Measurements from ENCODE around the gene S1PR2.
"Not testable (repeated sequence)": the region's sequence is repeated elsewhere in the genome, so short reads cannot be mapped to it uniquely, and the experiment has no call there.

Gene S1PR2

DNA sequence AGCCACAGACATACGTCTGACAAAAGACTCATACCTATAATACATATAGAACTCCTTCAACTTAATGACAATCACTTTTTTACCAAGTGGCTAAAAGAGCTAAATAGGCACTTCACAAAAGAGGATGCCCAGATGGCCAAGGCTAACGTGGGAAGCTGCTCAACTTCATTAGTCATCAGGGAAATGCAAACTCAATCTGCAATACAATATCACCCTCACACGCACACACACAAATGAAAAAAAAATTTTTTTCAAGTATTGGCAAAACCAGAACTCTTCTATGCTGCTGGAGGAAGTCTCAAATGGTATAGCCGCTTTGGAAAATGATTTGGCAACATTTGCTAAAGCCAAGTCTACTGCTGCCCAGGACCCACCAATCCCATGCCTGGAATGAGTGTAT is 21.8 kb downstream of the S1PR2 start:
- no peaks in the 10 kb centered on the region for H3K27me3 ChIP-seq (ENCODE audit: control insufficient read depth, insufficient read depth, low read length)
- no peaks in the 10 kb centered on the region for H3K4me1 ChIP-seq (ENCODE audit: control insufficient read depth, insufficient read depth, low read length)
- H3K4me3 ChIP-seq (ENCODE audit: low read length): no peak overlapping the region
- H3K36me3 ChIP-seq (ENCODE audit: control insufficient read depth, insufficient read depth, low read length): no peaks in the 10 kb centered on the region
- no peak overlapping the region for H3K9ac ChIP-seq (ENCODE audit: low read length)
- H3K27ac ChIP-seq (ENCODE audit: low read depth, low read length): no peak overlapping the region

DNA sequence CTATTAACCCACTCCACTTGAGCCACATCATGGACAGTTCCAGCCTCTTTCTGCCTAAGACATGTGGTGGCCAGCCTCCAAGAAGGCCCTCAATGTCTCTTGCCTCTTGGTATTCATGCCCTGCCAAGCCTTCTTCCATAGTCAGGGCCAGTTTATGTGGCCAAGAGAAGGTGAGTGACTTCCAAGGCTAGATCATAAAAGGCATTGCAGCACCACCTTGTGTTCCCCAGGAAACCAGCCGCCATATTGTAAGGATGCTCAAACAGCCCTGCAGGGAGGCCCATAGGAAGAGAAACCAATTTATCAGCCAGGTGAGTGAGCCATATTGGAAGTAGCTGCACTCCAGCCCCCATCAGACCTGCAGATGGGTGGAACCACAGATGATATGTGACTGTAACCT is 24.1 kb downstream of the S1PR2 start:
- Histone ChIP-seq H3K27ac (ENCODE audit: low read depth, low read length) (no peak overlapping the region), H3K27me3 (ENCODE audit: control insufficient read depth, insufficient read depth, low read length) (no peaks in the 10 kb centered on the region)

DNA sequence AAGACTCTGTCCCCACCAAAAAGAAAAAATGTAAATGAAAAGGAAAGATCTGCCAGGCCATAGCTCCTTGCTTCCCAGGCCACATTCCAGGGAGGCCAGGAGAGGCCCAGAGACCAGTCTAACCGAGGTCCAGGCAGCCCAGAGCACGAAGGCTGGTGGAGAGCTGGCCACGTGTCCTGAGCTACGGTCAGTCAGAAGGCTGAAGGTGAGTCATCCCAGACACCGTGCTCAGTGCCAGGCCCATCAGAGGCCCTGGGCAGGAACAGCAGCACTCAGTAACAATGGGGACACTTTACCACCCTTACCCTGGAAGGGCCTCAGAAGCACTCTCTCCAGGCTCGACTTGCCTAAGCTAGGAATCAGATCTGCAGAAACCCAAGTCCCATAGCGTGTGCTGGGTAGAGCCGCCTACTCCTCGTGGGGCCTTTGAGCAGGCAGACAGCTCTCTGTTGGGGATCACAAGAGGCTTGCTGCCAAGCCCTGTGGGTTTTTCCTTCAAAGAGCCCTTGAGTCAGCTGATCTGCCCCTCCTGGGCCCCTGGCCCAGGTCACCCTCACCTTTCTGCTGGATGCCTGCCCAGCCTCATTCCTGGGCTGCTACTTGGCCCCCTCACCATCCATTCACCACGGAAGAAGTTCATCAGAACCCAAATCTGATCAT is 24.8 kb downstream of the S1PR2 start:
- Histone ChIP-seq H3K27ac (ENCODE audit: low read depth, low read length) (no peak overlapping the region), H3K36me3 (ENCODE audit: control insufficient read depth, insufficient read depth, low read length) (no peaks in the 10 kb centered on the region), H3K9ac (ENCODE audit: low read length) (no peak overlapping the region), H3K4me3 (ENCODE audit: low read length) (no peak overlapping the region), H3K27me3 (ENCODE audit: control insufficient read depth, insufficient read depth, low read length) (no peaks in the 10 kb centered on the region), H3K4me1 (ENCODE audit: control insufficient read depth, insufficient read depth, low read length) (no peaks in the 10 kb centered on the region)

More for the DNA sequence above, 24.1 kb downstream of the S1PR2 start:
- Histone ChIP-seq H3K4me1 (ENCODE audit: control insufficient read depth, insufficient read depth, low read length) (no peaks in the 10 kb centered on the region), H3K9ac (ENCODE audit: low read length) (no peak overlapping the region), H3K36me3 (ENCODE audit: control insufficient read depth, insufficient read depth, low read length) (no peaks in the 10 kb centered on the region), H3K4me3 (ENCODE audit: low read length) (no peak overlapping the region)

DNA sequence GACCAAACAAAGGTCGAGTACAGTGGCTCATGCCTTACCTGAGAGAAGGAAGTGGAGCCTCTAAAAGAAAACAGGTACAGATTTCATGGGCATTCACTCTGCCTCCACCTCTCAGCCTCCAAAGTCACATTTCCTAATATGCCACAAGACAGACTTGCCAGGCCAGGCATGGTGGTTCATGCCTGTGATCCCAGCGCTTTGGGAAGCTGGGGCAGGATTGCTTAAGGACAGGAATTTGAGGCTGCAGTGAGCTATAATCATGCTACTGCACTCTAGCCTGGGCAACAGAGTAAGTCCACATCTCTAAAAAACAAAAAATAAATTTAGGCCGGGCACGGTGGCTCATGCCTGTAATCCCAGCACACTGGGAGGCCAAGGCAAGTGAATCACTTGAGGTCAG is 25.5 kb downstream of the S1PR2 start:
- Histone ChIP-seq H3K27ac (ENCODE audit: low read depth, low read length) (no peak overlapping the region), H3K4me3 (ENCODE audit: low read length) (no peak overlapping the region), H3K27me3 (ENCODE audit: control insufficient read depth, insufficient read depth, low read length) (no peaks in the 10 kb centered on the region), H3K9ac (ENCODE audit: low read length) (no peak overlapping the region), H3K36me3 (ENCODE audit: control insufficient read depth, insufficient read depth, low read length) (no peaks in the 10 kb centered on the region), H3K4me1 (ENCODE audit: control insufficient read depth, insufficient read depth, low read length) (no peaks in the 10 kb centered on the region)

DNA sequence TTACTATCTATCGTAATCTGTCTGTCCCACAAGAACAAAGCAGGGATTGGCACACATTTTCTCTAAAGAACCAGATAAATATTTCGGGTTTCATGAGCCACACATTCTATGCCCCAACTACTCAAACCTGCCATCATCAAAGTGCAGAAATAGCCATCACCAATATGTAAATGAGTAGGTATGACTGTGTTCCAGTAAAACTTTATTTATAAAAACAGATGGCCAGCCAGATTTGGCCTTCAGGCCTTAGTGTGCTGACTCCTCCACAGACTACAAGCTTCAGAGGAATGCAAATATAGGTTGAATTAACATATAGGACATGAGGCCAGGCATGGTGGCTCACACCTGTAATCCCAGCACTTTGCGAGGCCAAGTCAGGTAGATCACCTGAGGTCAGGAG is 27.4 kb downstream of the S1PR2 start:
- no peak overlapping the region for H3K9ac ChIP-seq (ENCODE audit: low read length)
- no peak overlapping the region for H3K27ac ChIP-seq (ENCODE audit: low read depth, low read length)
- H3K4me3 ChIP-seq (ENCODE audit: low read length): no peak overlapping the region

DNA sequence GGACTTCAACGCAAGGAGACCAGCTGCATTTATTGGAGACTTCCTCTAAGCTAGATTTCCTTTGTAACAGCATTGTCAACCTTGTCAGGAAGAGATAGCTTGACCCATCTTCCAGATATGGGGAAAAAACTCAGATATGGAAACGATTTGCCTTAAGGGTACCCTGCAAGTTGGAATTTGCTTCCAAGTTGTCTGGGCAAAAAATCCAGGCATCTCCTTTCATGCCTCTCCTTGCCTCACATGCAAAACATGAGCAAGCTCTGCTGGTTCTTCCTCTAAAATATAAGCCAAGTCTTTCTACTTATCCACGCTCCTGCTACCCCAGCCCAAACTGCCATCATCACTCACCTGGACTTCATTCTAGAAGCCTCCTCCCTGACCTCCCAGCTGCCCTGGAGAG is 30.0 kb downstream of the S1PR2 start:
- Histone ChIP-seq H3K36me3 (ENCODE audit: control insufficient read depth, insufficient read depth, low read length) (no peaks in the 10 kb centered on the region), H3K27me3 (ENCODE audit: control insufficient read depth, insufficient read depth, low read length) (no peaks in the 10 kb centered on the region), H3K9ac (ENCODE audit: low read length) (no peak overlapping the region), H3K27ac (ENCODE audit: low read depth, low read length) (no peak overlapping the region), H3K4me3 (ENCODE audit: low read length) (no peak overlapping the region), H3K4me1 (ENCODE audit: control insufficient read depth, insufficient read depth, low read length) (no peaks in the 10 kb centered on the region)

More for the DNA sequence above, 27.4 kb downstream of the S1PR2 start:
- no peaks in the 10 kb centered on the region for H3K27me3 ChIP-seq (ENCODE audit: control insufficient read depth, insufficient read depth, low read length)
- H3K36me3 ChIP-seq (ENCODE audit: control insufficient read depth, insufficient read depth, low read length): no peaks in the 10 kb centered on the region
- H3K4me1 ChIP-seq (ENCODE audit: control insufficient read depth, insufficient read depth, low read length): no peaks in the 10 kb centered on the region

DNA sequence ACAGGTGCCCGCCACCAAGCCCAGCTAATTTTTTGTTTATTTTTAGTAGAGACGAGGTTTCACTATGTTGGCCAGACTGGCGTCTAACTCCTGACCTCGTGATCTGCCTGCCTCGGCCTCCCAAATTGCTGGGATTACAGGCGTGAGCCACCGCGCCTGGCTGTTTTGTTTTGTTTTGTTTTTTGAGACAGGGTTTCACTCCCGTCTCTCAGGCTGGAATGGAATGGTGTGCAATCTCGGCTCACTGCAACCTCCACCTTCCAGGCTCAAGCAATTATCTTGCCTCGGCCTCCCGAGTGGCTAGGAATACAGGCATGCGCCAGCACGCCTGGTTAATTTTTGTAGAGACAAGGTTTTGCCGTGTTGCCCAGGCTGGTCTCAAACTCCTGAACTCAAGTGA is 31.0 kb downstream of the S1PR2 start:
- not testable (repeated sequence) for H3K9ac ChIP-seq (ENCODE audit: low read length); H3K4me1 ChIP-seq (ENCODE audit: control insufficient read depth, insufficient read depth, low read length)

DNA sequence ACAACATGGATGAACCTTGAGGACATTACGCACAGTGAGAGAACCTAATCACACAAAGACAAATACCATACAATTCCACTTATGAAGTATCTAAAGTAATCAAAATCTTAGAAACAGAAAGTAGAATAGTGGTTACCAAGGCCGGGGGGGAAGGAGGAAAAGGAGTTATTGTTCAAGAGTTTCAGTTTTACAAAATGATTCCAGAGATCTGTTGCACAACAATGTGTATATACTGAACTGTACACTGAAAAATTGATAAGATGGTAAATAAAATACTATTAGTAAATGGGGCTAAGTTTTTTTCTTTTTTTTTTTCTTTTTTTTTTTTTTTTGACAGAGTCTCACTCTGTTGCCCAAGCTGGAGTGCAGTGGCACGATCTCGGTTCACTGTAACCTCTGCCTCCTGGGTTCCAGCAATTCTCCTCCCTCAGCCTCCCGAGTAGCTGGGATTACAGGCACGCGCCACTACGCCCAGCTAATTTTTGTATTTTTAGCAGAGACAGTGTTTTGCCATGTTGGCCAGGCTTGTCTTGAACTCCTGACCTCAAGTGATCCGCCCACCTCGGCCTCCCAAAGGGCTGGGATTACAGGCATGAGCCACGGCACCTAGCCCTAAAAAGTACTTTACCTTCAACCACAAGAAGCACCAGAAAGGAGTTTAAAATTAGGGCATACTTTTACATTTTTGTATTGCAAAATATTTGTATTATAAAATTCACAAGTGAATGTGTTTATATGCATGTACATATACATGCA is 32.1 kb downstream of the S1PR2 start:
- not testable (repeated sequence) for H3K36me3 ChIP-seq (ENCODE audit: control insufficient read depth, insufficient read depth, low read length); H3K27me3 ChIP-seq (ENCODE audit: control insufficient read depth, insufficient read depth, low read length); H3K9ac ChIP-seq (ENCODE audit: low read length); H3K27ac ChIP-seq (ENCODE audit: low read depth, low read length); H3K4me1 ChIP-seq (ENCODE audit: control insufficient read depth, insufficient read depth, low read length); H3K4me3 ChIP-seq (ENCODE audit: low read length)

More for the DNA sequence above, 31.0 kb downstream of the S1PR2 start:
- not testable (repeated sequence) for H3K36me3 ChIP-seq (ENCODE audit: control insufficient read depth, insufficient read depth, low read length); H3K27ac ChIP-seq (ENCODE audit: low read depth, low read length); H3K27me3 ChIP-seq (ENCODE audit: control insufficient read depth, insufficient read depth, low read length); H3K4me3 ChIP-seq (ENCODE audit: low read length)

DNA sequence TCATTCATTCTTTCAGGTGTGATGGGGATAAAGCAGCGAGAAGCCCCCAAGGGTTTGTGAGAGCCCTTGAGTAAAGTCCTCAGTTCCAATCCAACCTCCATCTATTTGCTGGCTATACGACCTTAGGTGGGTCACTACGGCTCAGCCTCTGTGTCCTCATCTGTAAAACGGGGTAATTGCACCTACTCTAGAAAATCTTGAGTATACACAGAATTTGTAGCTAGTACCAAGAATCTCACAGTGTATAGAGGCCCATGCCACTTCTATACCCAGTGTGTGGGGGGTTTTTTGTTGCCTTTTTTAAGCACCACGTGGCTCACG is 36.0 kb downstream of the S1PR2 start:
- no peaks in the 10 kb centered on the region for H3K27me3 ChIP-seq (ENCODE audit: control insufficient read depth, insufficient read depth, low read length)
- no peaks in the 10 kb centered on the region for H3K36me3 ChIP-seq (ENCODE audit: control insufficient read depth, insufficient read depth, low read length)
- peak overlapping the region; percentile 86 for H3K4me3 ChIP-seq (ENCODE audit: low read length)
- H3K27ac ChIP-seq (ENCODE audit: low read depth, low read length): no peak overlapping the region
- H3K9ac ChIP-seq (ENCODE audit: low read length): no peak overlapping the region
- H3K4me1 ChIP-seq (ENCODE audit: control insufficient read depth, insufficient read depth, low read length): peaks cover 4% of the 10 kb centered on the region

DNA sequence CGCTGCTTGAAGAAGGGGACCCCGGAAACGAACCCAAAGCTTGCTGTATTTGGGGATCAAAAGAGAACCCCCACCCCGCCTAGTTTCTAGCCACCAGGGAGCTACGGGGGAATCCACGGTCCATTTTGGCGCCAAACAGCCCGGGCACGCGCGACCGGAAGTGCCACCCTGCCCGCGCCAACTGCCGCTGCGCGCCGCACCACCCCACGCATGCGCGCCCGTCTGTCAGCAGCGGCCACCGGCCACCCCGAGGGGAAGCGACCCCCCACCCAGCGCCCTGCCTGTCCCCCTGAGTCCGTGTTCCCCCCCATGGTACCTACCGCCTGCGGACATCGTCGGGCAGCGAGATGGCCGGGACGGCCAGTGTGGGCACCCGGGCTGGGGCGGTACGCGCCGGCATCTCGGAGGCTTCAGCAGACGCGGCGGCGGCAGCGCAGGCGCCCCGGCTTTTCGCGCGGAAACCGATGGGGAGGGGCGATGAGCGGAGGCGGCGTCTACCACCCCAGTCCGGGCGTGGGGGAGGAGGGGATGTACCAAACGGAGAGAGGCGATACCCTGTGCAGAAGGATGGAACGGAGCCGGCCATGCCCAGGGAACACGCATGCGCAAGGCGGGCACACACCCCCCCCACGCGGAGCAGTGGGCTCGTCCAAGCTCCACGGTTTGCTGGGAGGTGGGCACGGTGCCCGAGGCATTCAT is 36.5 kb downstream of the S1PR2 start, which contains the start of gene DNMT1:
Gene DNMT1, minus strand, starts transcription at position 454 of the 699 bp plus-strand sequence. Its CDS starts 54 bp downstream, at position 400.
- H3K27ac ChIP-seq (ENCODE audit: low read depth, low read length): peak within 1 kb of the TSS; percentile 84
- H3K4me1 ChIP-seq (ENCODE audit: control insufficient read depth, insufficient read depth, low read length): peaks cover 4% of the 10 kb centered on the region
- no peaks in the 10 kb centered on the region for H3K36me3 ChIP-seq (ENCODE audit: control insufficient read depth, insufficient read depth, low read length)
- peak within 1 kb of the TSS; percentile 40 for H3K9ac ChIP-seq (ENCODE audit: low read length)
- H3K27me3 ChIP-seq (ENCODE audit: control insufficient read depth, insufficient read depth, low read length): no peaks in the 10 kb centered on the region
- peak within 1 kb of the TSS; percentile 86 for H3K4me3 ChIP-seq (ENCODE audit: low read length)

DNA sequence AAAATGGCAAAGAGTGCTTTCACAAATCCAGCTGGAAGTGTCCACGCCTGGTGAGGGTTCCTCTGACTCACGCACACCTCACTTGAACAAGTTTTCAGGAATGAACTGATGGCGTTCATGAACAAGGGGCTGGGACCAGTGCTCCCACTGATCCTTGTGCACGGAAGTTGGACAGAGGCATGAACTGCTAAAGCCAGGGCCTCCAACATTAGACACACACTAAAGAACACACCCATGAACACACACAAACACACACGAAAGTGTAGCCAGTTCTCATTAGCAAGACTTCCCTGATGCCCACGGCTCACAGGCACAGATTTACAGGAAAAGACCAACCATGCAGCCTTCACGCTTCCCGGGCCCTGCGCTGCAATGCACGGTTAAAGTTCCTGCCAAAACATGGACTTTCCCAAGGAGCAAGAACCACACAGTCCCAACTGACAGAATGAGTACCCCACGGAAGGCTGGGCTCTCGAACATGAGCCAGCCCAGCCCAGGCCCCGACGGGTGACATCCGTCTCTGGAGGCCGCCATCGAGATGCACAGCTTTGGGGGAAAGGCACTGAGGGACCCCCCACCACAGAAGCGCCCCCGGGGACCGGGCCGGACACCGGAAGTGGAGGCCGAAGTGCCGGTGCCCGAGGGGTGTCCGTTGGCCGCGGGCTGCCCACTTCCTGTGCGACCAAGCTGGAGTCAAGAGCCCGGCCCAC is 37.2 kb downstream of the S1PR2 start:
- peaks cover 4% of the 10 kb centered on the region for H3K4me1 ChIP-seq (ENCODE audit: control insufficient read depth, insufficient read depth, low read length)
- H3K36me3 ChIP-seq (ENCODE audit: control insufficient read depth, insufficient read depth, low read length): no peaks in the 10 kb centered on the region
- H3K9ac ChIP-seq (ENCODE audit: low read length): peak overlapping the region; percentile 40
- H3K27me3 ChIP-seq (ENCODE audit: control insufficient read depth, insufficient read depth, low read length): no peaks in the 10 kb centered on the region
- H3K27ac ChIP-seq (ENCODE audit: low read depth, low read length): peak overlapping the region; percentile 84
- peak overlapping the region; percentile 86 for H3K4me3 ChIP-seq (ENCODE audit: low read length)

DNA sequence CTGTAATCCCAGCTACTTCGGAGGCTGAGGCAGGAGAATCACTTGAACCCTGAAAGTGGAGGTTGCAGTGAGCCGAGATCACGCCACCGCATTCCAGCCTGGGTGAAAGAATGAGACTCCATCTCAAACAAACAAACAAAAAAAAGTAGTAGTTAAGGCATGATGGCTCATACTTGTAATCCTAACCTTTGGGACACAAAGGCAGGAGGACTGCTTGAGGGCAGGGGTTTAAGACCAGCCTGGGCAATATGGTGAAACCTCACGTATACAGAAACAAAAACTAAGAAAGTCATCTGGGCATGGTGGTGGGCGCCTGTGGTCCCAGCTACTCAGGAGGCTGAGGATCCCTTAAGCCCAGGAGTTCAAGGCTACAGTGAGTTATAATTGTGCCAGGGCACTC is 38.2 kb downstream of the S1PR2 start:
- peaks cover 4% of the 10 kb centered on the region for H3K4me1 ChIP-seq (ENCODE audit: control insufficient read depth, insufficient read depth, low read length)
- no peaks in the 10 kb centered on the region for H3K36me3 ChIP-seq (ENCODE audit: control insufficient read depth, insufficient read depth, low read length)
- no peaks in the 10 kb centered on the region for H3K27me3 ChIP-seq (ENCODE audit: control insufficient read depth, insufficient read depth, low read length)
- H3K4me3 ChIP-seq (ENCODE audit: low read length): no peak overlapping the region
- no peak overlapping the region for H3K27ac ChIP-seq (ENCODE audit: low read depth, low read length)
- H3K9ac ChIP-seq (ENCODE audit: low read length): no peak overlapping the region
